T-helper 2 cell treated with Interferon-gamma antibody and Interleukin-4, amounts not matched to agents 100 ng/mL and 5 ng/mL, for 36 hours (primary cell): ENCODE data around the gene GPR39. TPM values are rescaled to one million over a fixed set of nuclear protein-coding genes. Genes with fewer than 3 reads are reported as not detected.

Experiments
- intact Hi-C: fragments of 100-400 bp; cut with micrococcal nuclease; formaldehyde crosslinking; loops from one replicate; pipeline ENCODE4 v1.15.1; 2023
- total RNA-seq: library from RNA; stranded (reverse); gene quantifications from 2 replicates; pipeline ENCODE4 v1.2.3, GENCODE V29; 2022

Gene GPR39
- total RNA-seq, 1 donor from 2014 or later, result not detected

GRCh38 chr2:132560562-132560961 is 144.0 kb downstream of the GPR39 start:
- intact Hi-C loops, result no loop called here

- intact Hi-C loops, result no loop called here
These were observed 145.6 kb downstream of the GPR39 start for GRCh38 chr2:132562245-132562644.

GRCh38 chr2:132564065-132564464 is 147.5 kb downstream of the GPR39 start:
- intact Hi-C loops, result no loop called here

GRCh38 chr2:132566379-132566778 is 149.8 kb downstream of the GPR39 start:
- intact Hi-C loops, result no loop called here

GRCh38 chr2:132567682-132568081 is 151.1 kb downstream of the GPR39 start:
- intact Hi-C loops, result no loop called here

- intact Hi-C loops, result no loop called here
These were observed 152.1 kb downstream of the GPR39 start for GRCh38 chr2:132568656-132569055.

- intact Hi-C loops, result no loop called here
These were observed 156.9 kb downstream of the GPR39 start for GRCh38 chr2:132573444-132574007.

GRCh38 chr2:132577686-132578085 is 161.1 kb downstream of the GPR39 start:
- intact Hi-C loops, result no loop called here

GRCh38 chr2:132581591-132581990 is 165.0 kb downstream of the GPR39 start:
- intact Hi-C loops, result no loop called here

- intact Hi-C loops, result no loop called here
These were observed 165.6 kb downstream of the GPR39 start for GRCh38 chr2:132581991-132582738.

- intact Hi-C loops, result no loop called here
These were observed 167.2 kb downstream of the GPR39 start for GRCh38 chr2:132583666-132584360.

- intact Hi-C loops, result no loop called here
These were observed 168.6 kb downstream of the GPR39 start for GRCh38 chr2:132584976-132585817.

GRCh38 chr2:132586101-132586511 is 169.5 kb downstream of the GPR39 start:
- intact Hi-C loops, result no loop called here

GRCh38 chr2:132586835-132587234 is 170.2 kb downstream of the GPR39 start:
- intact Hi-C loops, result no loop called here

GRCh38 chr2:132588576-132588975 is 172.0 kb downstream of the GPR39 start:
- intact Hi-C loops, result no loop called here

GRCh38 chr2:132589111-132589830 is 172.7 kb downstream of the GPR39 start:
- intact Hi-C loops, result no loop called here

GRCh38 chr2:132589966-132590365 is 173.4 kb downstream of the GPR39 start:
- intact Hi-C loops, result no loop called here

- intact Hi-C loops, result no loop called here
These were observed 176.6 kb downstream of the GPR39 start for GRCh38 chr2:132593171-132593570.

- intact Hi-C loops, result no loop called here
These were observed 178.6 kb downstream of the GPR39 start for GRCh38 chr2:132595186-132595585.

GRCh38 chr2:132595693-132596092 is 179.1 kb downstream of the GPR39 start:
- intact Hi-C loops, result no loop called here

GRCh38 chr2:132597166-132597565 is 180.6 kb downstream of the GPR39 start:
- intact Hi-C loops, result no loop called here
